Gastroesophageal sphincter (tissue), 3 donors: ENCODE data around the gene SYNE1.
"Not testable (repeated sequence)": the region's sequence is repeated elsewhere in the genome, so short reads cannot be mapped to it uniquely, and the experiment has no call there.

Source experiments
- CTCF ChIP-seq, 4 experiments: fragments of 200-600 bp in 2 of 4; fragments of 450-650 bp in 2 of 4; sonication (generic) in 1 of 4; IDR thresholded peaks; one replicate each; pipeline ENCODE4 v1.5.1; 2017 to 2019; ENCODE audit warnings: antibody characterized with exemption in 4 of 4, mild to moderate bottlenecking in 2 of 4, moderate library complexity in 2 of 4
- EP300 ChIP-seq: sonication (generic); formaldehyde crosslinking; IDR thresholded peaks from one replicate; pipeline ENCODE4 v1.6.1; 2017; ENCODE audit warnings: antibody characterized with exemption, mild to moderate bottlenecking
- POLR2A ChIP-seq, 2 donors: fragments of 450-650 bp; IDR thresholded peaks; one replicate each; pipeline ENCODE4 v1.6.1; 2017; ENCODE audit warnings: antibody characterized with exemption in 2 of 2, mild to moderate bottlenecking in 2 of 2, moderate library complexity in 1 of 2
- POLR2AphosphoS5 ChIP-seq: sonication (generic); formaldehyde crosslinking; IDR thresholded peaks from one replicate; pipeline ENCODE4 v1.6.1; 2017; ENCODE audit warnings: antibody characterized with exemption

- not testable (repeated sequence) for TF ChIP-seq POLR2A (IDR thresholded peaks at IDR 0.05); CTCF (IDR thresholded peaks at IDR 0.05); EP300; POLR2AphosphoS5
Observed at GRCh38 chr6:152558798-152559197, 78.4 kb downstream of the SYNE1 start.
